NCI-H2196 (cell line): ENCODE results near the gene RAB3C.
"Not testable (repeated sequence)": the region's sequence is repeated elsewhere in the genome, so short reads cannot be mapped to it uniquely, and the experiment has no call there.

ENCODE experiments used
- DNase-seq: peaks from one replicate; lab custom pipeline; 2025; ENCODE audit not compliant: unreplicated experiment; lab: John Stamatoyannopoulos, UW

RAB3C gene

GRCh38 chr5:58582803-58583491 is at the start of gene RAB3C:
TSS of gene RAB3C (plus strand) at chr5:58583075. CDS start at chr5:58583209, 134 bp downstream.
- peak; percentile 30 for DNase-seq

- DNase-seq = not testable (repeated sequence)
Measured at GRCh38 chr5:58541935-58542334, 40.9 kb upstream of the RAB3C start.

GRCh38 chr5:58542709-58543108 is 40.2 kb upstream of the RAB3C start:
- DNase-seq = no peak

- DNase-seq = no peak
Measured at GRCh38 chr5:58543723-58544122, 39.2 kb upstream of the RAB3C start.

- no peak for DNase-seq
Measured at GRCh38 chr5:58544195-58544594, 38.7 kb upstream of the RAB3C start.

GRCh38 chr5:58544926-58545325 is 37.9 kb upstream of the RAB3C start:
- no peak for DNase-seq

GRCh38 chr5:58545912-58546311 is 37.0 kb upstream of the RAB3C start:
- no peak for DNase-seq

GRCh38 chr5:58548068-58548467 is 34.8 kb upstream of the RAB3C start:
- DNase-seq = no peak

GRCh38 chr5:58551492-58551891 is 31.4 kb upstream of the RAB3C start:
- no peak for DNase-seq

GRCh38 chr5:58557665-58558338 is 25.1 kb upstream of the RAB3C start:
- DNase-seq = not testable (repeated sequence)

GRCh38 chr5:58563016-58563700 is 19.7 kb upstream of the RAB3C start:
- not testable (repeated sequence) for DNase-seq

- not testable (repeated sequence) for DNase-seq
Measured at GRCh38 chr5:58564043-58564832, 18.6 kb upstream of the RAB3C start.

- DNase-seq = no peak
Measured at GRCh38 chr5:58565033-58565432, 17.8 kb upstream of the RAB3C start.

GRCh38 chr5:58571501-58571900 is 11.4 kb upstream of the RAB3C start:
- no peak for DNase-seq

GRCh38 chr5:58572973-58573372 is 9.9 kb upstream of the RAB3C start:
- not testable (repeated sequence) for DNase-seq

- no peak for DNase-seq
Measured at GRCh38 chr5:58579781-58580180, 3.1 kb upstream of the RAB3C start.

GRCh38 chr5:58582019-58582802 is 664 bp upstream of the RAB3C start:
- DNase-seq = no peak

- DNase-seq = no peak
Measured at GRCh38 chr5:58595952-58596351, 13.1 kb downstream of the RAB3C start.

GRCh38 chr5:58598440-58598839 is 15.6 kb downstream of the RAB3C start:
- no peak for DNase-seq

GRCh38 chr5:58599217-58599616 is 16.3 kb downstream of the RAB3C start:
- DNase-seq = no peak
